OCI-LY1 (cell line): ENCODE data around the gene MSRB3.

Experiments used
- CTCF ChIP-seq: fragments of 200-600 bp; sonication (generic), shearing (Covaris generic); IDR thresholded peaks from 2 replicates; pipeline ENCODE4 v1.5.1; 2017; ENCODE audit warnings: mild to moderate bottlenecking, antibody characterized with exemption, low read length, moderate library complexity, mixed read lengths
- EZH2 ChIP-seq: fragments of 200-600 bp; sonication (generic), shearing (Covaris generic); IDR thresholded peaks from 2 replicates; pipeline ENCODE4 v1.8.0; 2017; ENCODE audit warnings: borderline replicate concordance, mixed run types, mild to moderate bottlenecking, antibody characterized with exemption, low read length, moderate library complexity, mixed read lengths

GRCh38 chr12:65269603-65270002 lies 8.9 kb upstream of the MSRB3 start:
- TF ChIP-seq CTCF (no peak), EZH2 (no peak)
